HG03442 (cell line): ENCODE results near the gene OR4A5.
"Not testable (repeated sequence)": the region's sequence is repeated elsewhere in the genome, so short reads cannot be mapped to it uniquely, and the experiment has no call there.

Experiments used
- ATAC-seq: cut with Tn5 transposase; IDR thresholded peaks from one replicate; pipeline ENCODE4 v1.9.1; 2021; ENCODE audit warnings: mild to moderate bottlenecking, moderate library complexity; ENCODE audit not compliant: unreplicated experiment

OR4A5 gene

GRCh38 chr11:54706532-54706931 is at the start of gene OR4A5:
TSS of gene OR4A5 (plus strand) at chr11:54706832. CDS start at chr11:54706885, 53 bp downstream.
- not testable (repeated sequence) for ATAC-seq

- ATAC-seq = not testable (repeated sequence)
Measured at GRCh38 chr11:54720094-54720493, 13.5 kb downstream of the OR4A5 start.
